HL-60 (cell line): ENCODE data around the gene POLR2L.

Source experiments
- POLR2AphosphoS5 ChIP-seq: IDR thresholded peaks from 2 replicates; pipeline ENCODE4 v1.6.1; 2012; ENCODE audit warnings: low read depth
- TF ChIP-seq, protein P1 (sequence below): IDR thresholded peaks from one replicate; pipeline ENCODE4 v1.5.1; 2011; ENCODE audit warnings: low read length, control low read depth, inconsistent platforms; ENCODE audit not compliant: insufficient read depth

DNA sequence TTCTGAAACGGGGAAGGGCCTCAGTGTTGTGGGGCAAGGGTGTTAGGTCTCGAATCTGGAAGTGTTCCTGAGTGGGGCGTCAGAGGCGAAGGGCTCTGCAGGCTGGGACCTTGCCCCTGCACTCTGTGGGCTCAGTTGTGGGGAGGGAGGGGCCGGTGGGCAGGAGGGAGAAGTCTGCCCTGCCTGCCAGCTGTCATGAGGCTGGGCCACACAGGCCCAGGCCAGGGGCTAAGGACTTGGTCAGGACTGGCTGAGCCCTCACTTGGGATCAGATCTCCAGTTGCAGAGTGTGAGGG is 14.5 kb downstream of the POLR2L start, which contains the start of gene CRACR2B:
- TF ChIP-seq POLR2AphosphoS5, result no peak
- TF ChIP-seq, protein P1, sequence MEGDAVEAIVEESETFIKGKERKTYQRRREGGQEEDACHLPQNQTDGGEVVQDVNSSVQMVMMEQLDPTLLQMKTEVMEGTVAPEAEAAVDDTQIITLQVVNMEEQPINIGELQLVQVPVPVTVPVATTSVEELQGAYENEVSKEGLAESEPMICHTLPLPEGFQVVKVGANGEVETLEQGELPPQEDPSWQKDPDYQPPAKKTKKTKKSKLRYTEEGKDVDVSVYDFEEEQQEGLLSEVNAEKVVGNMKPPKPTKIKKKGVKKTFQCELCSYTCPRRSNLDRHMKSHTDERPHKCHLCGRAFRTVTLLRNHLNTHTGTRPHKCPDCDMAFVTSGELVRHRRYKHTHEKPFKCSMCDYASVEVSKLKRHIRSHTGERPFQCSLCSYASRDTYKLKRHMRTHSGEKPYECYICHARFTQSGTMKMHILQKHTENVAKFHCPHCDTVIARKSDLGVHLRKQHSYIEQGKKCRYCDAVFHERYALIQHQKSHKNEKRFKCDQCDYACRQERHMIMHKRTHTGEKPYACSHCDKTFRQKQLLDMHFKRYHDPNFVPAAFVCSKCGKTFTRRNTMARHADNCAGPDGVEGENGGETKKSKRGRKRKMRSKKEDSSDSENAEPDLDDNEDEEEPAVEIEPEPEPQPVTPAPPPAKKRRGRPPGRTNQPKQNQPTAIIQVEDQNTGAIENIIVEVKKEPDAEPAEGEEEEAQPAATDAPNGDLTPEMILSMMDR, result no peak
